Measurements from ENCODE around the gene NSMF.

Gene NSMF

GRCh38 chr9:137432687-137433348, 26.3 kb downstream of the NSMF start:
- no peak for DNase-seq (ENCODE audit: low spot score)

DNA sequence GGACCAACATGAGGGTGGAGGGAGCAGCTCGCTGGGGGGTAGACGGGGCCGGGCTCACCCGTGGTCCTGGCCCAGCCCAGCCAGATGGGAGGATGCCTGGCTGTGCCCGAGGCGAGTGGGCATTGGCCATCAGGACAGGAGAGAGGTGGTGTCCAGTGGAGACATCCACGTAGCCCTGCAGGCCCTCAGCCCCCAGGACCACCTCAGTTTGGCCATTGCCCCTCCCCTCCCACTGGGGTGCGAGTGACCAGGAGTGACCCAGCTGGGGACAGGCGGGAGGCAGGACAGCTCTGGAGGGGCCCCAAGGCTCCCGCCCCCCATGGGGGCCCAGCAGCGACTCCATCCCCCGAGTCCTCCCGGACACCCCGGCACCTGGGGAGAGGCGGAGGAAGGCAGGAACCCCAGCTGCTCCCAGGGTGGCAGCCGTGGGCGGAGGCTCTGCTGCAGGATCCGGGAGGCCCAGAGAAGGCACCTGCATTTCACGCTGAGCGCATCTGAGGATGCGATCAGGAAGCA, 27.7 kb downstream of the NSMF start:
- DNase-seq (ENCODE audit: low spot score), result no peak

DNA sequence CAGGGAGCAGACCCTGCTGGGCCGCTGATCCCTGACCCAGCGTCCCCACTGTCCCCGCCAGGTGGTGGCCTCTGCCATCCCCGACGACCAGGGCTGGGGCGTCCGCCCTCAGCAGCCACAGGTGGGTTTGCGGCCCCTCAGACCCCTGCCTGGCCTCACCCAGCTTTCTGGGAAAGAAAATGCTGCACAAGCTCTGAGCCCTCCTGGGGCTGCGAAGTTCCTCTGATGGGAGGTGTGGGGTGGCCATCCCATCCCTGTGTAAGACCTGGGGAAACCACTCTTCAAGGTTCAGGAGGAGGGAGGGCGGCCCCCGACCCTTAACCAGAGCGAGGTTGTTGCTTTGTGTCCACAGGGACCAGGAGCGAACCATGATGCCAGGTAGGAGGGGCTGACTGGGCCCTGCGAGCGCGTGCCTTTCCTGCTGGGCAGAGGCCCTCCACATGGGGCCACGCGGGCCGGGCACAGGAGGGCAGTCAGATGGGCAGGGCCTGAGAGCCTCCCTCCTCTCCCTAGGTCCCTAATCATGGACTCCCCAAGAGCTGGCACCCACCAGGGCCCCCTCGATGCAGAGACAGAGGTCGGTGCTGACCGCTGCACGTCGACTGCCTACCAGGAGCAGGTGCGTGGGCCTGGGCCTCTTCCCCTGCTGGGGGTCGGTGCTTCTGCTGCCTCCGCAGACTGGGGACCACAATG, 28.3 kb downstream of the NSMF start:
- DNase-seq (ENCODE audit: low spot score), result no peak

DNA sequence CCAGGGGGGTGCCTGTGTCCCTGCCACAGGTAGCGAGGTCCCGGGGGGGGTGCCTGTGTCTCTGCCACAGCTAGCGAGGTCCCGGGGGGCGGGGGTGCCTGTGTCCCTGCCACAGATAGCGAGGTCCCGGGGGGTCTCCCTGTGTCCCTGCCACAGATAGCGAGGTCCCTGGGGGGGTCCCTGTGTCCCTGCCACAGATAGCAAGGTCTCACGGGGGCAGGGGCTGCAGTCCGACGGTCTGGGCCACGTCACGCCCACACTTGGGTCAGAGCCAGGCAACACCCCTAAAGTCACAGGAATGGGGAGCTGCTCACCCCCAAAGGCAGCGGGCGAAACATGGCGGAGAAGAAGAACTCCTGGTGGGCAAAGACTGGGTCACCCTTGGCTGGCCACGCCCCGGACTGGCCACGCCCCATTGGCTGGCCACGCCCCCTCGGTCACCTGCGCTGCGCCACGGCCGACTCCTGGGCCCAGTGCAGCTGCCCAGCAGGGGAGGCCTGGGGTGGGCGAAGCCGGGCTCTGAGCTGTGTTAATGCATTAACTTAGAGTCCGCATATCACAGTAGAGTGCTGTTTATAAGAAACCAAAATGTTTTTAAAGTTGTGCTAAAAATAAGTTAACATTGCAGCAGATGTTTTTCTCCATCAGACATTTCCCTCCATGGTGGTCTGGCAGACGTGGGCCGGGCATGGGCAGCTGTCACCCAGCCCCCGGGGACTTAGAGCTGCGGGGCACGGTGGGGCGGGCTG, 29.0 kb downstream of the NSMF start:
- DNase-seq (ENCODE audit: low spot score), result no peak

DNA sequence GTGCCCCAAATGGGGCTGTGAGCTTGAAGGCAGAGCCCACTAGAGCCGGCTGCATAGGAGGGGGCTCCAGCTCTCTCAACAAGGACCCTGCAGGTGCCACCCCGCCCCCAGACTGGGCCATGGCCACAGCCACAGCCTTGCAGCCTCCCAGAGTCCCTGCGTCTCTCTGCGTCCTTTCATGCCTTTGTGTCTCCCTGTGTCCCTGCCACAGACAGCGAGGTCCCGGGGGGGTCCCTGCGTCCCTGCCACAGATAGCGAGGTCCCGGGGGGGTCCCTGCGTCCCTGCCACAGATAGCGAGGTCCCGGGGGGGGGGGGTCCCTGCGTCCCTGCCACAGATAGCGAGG, 29.6 kb downstream of the NSMF start:
- no peak for DNase-seq (ENCODE audit: low spot score)

GRCh38 chr9:137428841-137429545, 30.1 kb downstream of the NSMF start:
- DNase-seq (ENCODE audit: low spot score), result no peak

GRCh38 chr9:137428311-137428630, 30.9 kb downstream of the NSMF start:
- DNase-seq (ENCODE audit: low spot score), result no peak

GRCh38 chr9:137427454-137428310, 31.5 kb downstream of the NSMF start:
- no peak for DNase-seq (ENCODE audit: low spot score)

DNA sequence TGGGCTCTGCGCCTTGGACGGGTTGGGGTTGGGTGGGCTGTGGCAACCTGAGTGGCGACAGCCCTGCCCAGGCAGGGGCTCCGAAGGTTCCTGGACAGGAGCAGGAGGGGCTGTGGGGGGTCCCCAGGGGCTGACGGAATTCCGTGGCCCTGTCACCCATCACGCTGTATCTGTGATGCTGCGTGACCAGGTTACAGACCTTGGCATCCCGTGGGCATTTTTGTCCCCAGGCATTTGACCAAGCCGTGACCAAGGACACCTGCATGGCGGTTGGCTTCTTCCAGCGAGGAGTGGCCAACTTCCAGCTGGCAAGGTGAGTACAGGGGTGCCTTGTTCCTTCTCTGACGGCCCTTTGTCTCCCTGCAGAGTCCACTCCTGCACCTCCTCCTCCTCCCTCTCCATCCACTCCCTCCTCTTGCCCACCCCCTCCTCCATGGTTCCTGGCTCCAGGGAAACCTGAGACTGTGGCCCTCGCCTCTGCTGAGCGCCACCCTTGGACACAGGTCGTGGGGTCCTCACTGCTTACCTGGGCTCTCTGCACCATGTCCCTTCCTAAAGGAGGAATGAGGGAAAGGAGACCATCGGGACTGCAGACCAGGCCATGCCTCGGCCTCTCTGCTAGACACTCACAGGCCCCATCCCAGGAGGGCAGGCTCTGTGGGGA, 33.0 kb downstream of the NSMF start:
- DNase-seq (ENCODE audit: low spot score), result no peak

GRCh38 chr9:137423514-137424291, 35.4 kb downstream of the NSMF start:
- DNase-seq (ENCODE audit: low spot score), result no peak

DNA sequence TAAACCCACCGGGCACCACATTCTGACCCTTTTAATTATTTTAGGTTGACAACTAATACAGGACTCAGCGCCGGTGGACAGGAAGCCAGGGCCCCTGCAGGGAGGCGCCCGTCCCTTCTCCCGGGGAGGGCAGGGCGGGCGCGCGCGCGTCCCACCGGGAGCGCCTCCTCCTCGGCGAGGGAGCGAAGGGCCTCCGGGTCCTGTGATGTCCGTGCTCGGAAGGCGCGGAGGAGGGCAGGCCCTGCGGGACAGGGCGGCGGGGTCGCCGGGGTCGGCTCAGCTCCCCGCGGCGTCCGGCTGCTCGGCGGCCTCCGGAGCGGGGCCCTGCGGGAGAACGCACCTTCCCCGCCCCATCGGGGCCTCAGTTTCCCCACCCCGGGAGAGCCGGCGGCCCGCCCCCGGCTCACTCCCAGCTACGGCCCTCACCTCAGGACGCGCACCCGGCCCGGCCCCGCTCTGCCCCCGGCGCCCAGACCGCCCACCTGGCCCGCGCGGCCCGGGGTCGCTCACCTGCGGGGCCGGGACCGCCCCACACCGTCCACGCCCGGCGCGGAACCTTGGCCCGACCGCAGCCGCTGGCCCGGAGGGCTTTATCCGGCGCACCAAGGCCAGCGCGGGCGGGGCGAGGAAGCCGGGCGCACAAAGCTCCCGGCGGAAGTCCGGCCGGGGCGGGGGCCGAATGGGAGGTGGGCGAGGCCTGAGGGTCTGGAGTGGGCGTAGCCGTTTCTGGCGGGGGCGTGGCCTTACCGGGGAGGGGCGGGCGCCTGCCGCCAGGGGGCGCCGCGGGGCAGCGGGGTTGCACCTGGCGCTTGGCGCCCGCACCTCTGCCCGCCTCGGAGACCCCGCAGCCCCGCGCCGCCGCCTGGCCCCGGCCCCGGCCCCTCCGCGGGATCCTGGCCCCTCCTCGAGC, 36.3 kb downstream of the NSMF start, which contains the start of the genes EXD3 and NOXA1:
Gene EXD3, minus strand, starts transcription at position 559 of the 910 bp plus-strand sequence. CDS start 27,805 bp downstream, outside the sequence.
Gene NOXA1, plus strand, starts transcription at position 790 of the 910 bp plus-strand sequence. CDS start 137 bp downstream, outside the sequence.
- peak; percentile 91 for DNase-seq (ENCODE audit: low spot score)

DNA sequence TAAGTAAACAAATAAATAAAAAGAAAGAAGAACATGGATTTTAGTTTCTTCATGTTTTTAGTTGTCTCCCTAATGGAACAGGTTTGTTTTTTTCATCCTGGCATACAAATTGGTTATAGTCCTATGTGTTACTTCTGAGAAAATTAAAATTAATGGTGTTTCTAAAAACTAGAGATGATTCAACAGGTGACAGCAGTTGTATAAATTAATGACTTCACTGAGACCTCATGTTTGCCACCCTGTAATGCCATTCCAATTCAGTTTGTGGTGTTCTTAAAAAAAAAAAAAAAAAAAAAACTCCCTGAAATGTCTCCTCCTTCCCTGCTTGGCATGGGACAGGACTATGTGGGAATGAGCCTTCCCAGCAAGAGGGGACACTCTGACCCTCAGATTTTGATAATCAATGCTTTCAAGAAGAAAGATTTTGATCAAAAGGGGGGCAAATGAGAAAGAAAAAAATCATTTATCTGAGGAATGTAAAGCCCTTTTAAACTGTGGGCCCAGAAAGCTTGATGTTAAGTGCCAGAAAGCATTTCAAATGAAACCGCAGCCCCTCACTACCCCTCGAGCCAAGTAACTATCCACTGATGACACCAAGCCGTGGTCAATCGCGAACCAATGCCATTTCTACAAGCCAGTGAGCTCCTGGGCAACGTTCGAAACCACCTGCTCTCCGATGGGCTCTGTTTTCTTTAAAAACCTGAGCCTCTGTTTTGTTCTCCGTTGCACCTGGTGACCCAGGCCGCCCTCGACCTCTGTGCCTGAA, 37.1 kb downstream of the NSMF start:
- no peak for DNase-seq (ENCODE audit: low spot score)

- DNase-seq (ENCODE audit: low spot score), result no peak
Observed at GRCh38 chr9:137417161-137418021, 41.7 kb downstream of the NSMF start.

DNA sequence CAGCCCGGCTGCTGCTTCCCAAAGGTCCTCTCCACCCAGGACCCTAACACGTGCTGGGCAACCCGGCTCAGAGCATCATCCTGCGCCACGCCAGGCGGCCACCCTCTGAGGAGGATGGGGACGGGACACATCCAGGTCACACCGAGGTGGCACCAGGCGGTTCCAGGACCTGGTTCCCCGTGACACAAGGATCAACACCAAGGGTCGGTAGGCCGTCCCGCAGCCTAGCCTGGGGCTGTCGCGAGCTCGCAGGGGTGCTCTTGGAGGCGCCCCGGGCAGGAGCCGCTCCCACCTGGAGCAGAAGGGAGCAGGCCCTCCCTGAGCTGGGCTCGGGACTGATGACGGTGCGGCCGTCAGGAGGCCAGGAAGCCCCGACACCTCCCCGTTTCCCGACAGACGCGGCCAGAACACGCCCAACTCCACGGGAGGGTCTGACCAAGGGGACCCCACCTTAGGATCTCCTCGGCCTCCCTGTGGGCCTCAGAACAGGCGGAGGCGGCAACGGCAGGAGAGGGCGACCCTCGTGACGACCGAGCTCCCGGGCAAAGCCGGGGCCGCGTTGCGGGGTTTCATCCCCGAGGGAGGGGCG, 42.5 kb downstream of the NSMF start:
- DNase-seq (ENCODE audit: low spot score), result no peak

GRCh38 chr9:137416006-137416562, 43.0 kb downstream of the NSMF start:
- no peak for DNase-seq (ENCODE audit: low spot score)

DNA sequence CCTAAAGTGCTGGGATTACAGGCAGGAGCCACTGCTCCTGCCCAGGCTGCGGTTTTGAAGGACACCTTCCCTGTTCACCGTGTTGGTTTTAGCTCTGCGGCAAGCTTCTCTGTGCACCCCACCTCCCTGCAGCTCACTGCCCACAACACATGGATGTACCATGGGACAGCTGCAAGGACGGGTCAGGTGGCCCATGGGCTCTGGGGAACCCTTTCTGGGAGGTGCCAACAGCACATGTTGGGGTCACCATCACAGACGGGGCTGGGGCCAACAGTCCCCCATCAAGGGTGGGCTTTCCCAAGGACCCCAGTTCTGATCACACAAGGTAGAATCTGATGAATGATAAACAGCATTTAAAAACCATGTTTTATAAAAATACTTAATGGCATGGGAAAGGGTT, 43.7 kb downstream of the NSMF start:
- DNase-seq (ENCODE audit: low spot score), result no peak

Data from hepatic stellate cell (primary cell).